SK-N-SH treated with all-trans-retinoic acid at 6 μM for 48 hours (cell line): ENCODE results near the gene MAML3.

ENCODE experiments used
- ATAC-seq: fragments of 200-7000 bp; cut with Tn5 transposase; 3 replicates; pipeline ENCODE4 v1.9.1; 2020; ENCODE audit warnings: mild to moderate bottlenecking, moderate library complexity
- BACH2 ChIP-seq: fragments of 250-450 bp; sonication (Bioruptor Pico); IDR thresholded peaks from 2 replicates; pipeline ENCODE4 v1.9.0; 2021; ENCODE audit warnings: mild to moderate bottlenecking, borderline replicate concordance
- CREB5 ChIP-seq: fragments of 250-450 bp; sonication (Bioruptor Pico); IDR thresholded peaks from 2 replicates; pipeline ENCODE4 v1.5.1; 2020; ENCODE audit warnings: low read depth, mild to moderate bottlenecking, moderate library complexity
- CSDC2 ChIP-seq: fragments of 250-450 bp; sonication (Bioruptor Pico); IDR thresholded peaks from 2 replicates; pipeline ENCODE4 v1.5.0; 2020; ENCODE audit warnings: mild to moderate bottlenecking, moderate library complexity
- ESRRG ChIP-seq: fragments of 250-450 bp; sonication (Bioruptor Pico); IDR thresholded peaks from 2 replicates; pipeline ENCODE4 v1.6.1; 2021; ENCODE audit warnings: mild to moderate bottlenecking
- GLIS3 ChIP-seq: fragments of 250-450 bp; sonication (Bioruptor Pico); IDR thresholded peaks from 2 replicates; pipeline ENCODE4 v1.5.0; 2020; ENCODE audit warnings: mild to moderate bottlenecking, moderate library complexity
- OSR1 ChIP-seq: fragments of 250-450 bp; sonication (Bioruptor Pico); IDR thresholded peaks from 2 replicates; pipeline ENCODE4 v1.8.0; 2022; ENCODE audit warnings: moderate library complexity, mild to moderate bottlenecking, inconsistent platforms
- RARB ChIP-seq: fragments of 250-450 bp; sonication (Bioruptor Pico); IDR thresholded peaks from 2 replicates; pipeline ENCODE4 v1.8.0; 2021; ENCODE audit warnings: mild to moderate bottlenecking, moderate library complexity
- SNAI2 ChIP-seq: fragments of 250-450 bp; sonication (Bioruptor Pico); IDR thresholded peaks from 2 replicates; pipeline ENCODE4 v1.5.0; 2020; ENCODE audit warnings: mild to moderate bottlenecking, moderate library complexity
- TCF4 ChIP-seq: fragments of 250-450 bp; sonication (Bioruptor Pico); IDR thresholded peaks from 2 replicates; pipeline ENCODE4 v1.8.0; 2021; ENCODE audit warnings: mild to moderate bottlenecking, moderate library complexity, borderline replicate concordance
- TOX ChIP-seq: fragments of 250-450 bp; sonication (Bioruptor Pico); IDR thresholded peaks from 2 replicates; pipeline ENCODE4 v1.8.0; 2021; ENCODE audit warnings: mild to moderate bottlenecking, moderate library complexity, borderline replicate concordance
- ZC3H10 ChIP-seq: fragments of 250-450 bp; sonication (Bioruptor Pico); IDR thresholded peaks from 2 replicates; pipeline ENCODE4 v1.5.1; 2021; ENCODE audit warnings: mild to moderate bottlenecking, moderate library complexity
- ZFP3 ChIP-seq: fragments of 250-450 bp; sonication (Bioruptor Pico); IDR thresholded peaks from 2 replicates; pipeline ENCODE4 v1.5.0; 2020; ENCODE audit warnings: mild to moderate bottlenecking, moderate library complexity
- ZFP30 ChIP-seq: fragments of 450-650 bp; formaldehyde crosslinking; IDR thresholded peaks from 2 replicates; pipeline ENCODE4 v1.5.0; 2022; ENCODE audit warnings: mild to moderate bottlenecking, moderate library complexity
- ZNF565 ChIP-seq: fragments of 450-650 bp; formaldehyde crosslinking; conservative IDR thresholded peaks from 2 replicates; pipeline ENCODE4 v1.5.0; 2020; ENCODE audit warnings: low read depth, mild to moderate bottlenecking, moderate library complexity
- ZNF8 ChIP-seq: fragments of 450-650 bp; formaldehyde crosslinking; IDR thresholded peaks from 2 replicates; pipeline ENCODE4 v1.5.0; 2020; ENCODE audit warnings: mild to moderate bottlenecking, moderate library complexity
- TF ChIP-seq, protein P1 (sequence below): fragments of 250-450 bp; sonication (Bioruptor Pico); IDR thresholded peaks from 2 replicates; pipeline ENCODE4 v1.8.0; 2020; ENCODE audit warnings: mild to moderate bottlenecking, moderate library complexity, borderline replicate concordance
- TF ChIP-seq, protein P2 (sequence below): fragments of 250-450 bp; sonication (Bioruptor Pico); IDR thresholded peaks from 2 replicates; pipeline ENCODE4 v1.8.0; 2021; ENCODE audit warnings: low read depth, mild to moderate bottlenecking, moderate library complexity, borderline replicate concordance
- TF ChIP-seq, protein P3 (sequence below): fragments of 250-450 bp; sonication (Bioruptor Pico); IDR thresholded peaks from 2 replicates; pipeline ENCODE4 v1.5.0; 2020; ENCODE audit warnings: mild to moderate bottlenecking, moderate library complexity

Gene MAML3

DNA sequence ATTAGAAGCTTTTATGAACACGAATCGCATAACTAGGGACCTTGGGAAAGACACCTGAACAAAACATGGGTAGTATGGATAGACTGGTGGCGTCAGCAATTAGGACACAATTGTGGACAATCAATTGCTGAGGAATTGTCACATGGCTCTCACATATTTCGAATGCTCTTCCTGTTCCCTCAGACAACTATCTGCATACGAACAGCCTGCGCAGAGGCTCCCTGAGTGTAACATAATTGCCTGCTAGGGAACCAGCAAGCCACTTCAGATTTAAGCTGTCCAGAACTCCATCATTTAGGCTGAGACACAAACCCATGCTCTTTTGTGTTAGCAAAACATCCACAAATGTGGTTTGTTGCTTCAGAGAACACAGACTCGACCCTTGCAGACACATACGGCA, 327.6 kb downstream of the MAML3 start:
- no peak for ATAC-seq
- TF ChIP-seq OSR1 (CRISPR knock-in tag) (no peak), GLIS3 (CRISPR knock-in tag) (no peak), ZNF8 (CRISPR knock-in tag) (no peak), ZFP3 (no peak), CREB5 (CRISPR knock-in tag) (no peak), TOX (CRISPR knock-in tag) (no peak), SNAI2 (CRISPR knock-in tag) (no peak), BACH2 (CRISPR knock-in tag) (no peak), ZC3H10 (no peak), ZNF565 (CRISPR knock-in tag) (no peak)
- TF ChIP-seq, protein P1, sequence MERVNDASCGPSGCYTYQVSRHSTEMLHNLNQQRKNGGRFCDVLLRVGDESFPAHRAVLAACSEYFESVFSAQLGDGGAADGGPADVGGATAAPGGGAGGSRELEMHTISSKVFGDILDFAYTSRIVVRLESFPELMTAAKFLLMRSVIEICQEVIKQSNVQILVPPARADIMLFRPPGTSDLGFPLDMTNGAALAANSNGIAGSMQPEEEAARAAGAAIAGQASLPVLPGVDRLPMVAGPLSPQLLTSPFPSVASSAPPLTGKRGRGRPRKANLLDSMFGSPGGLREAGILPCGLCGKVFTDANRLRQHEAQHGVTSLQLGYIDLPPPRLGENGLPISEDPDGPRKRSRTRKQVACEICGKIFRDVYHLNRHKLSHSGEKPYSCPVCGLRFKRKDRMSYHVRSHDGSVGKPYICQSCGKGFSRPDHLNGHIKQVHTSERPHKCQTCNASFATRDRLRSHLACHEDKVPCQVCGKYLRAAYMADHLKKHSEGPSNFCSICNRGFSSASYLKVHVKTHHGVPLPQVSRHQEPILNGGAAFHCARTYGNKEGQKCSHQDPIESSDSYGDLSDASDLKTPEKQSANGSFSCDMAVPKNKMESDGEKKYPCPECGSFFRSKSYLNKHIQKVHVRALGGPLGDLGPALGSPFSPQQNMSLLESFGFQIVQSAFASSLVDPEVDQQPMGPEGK (CRISPR knock-in tag): no peak
- TF ChIP-seq, protein P2, sequence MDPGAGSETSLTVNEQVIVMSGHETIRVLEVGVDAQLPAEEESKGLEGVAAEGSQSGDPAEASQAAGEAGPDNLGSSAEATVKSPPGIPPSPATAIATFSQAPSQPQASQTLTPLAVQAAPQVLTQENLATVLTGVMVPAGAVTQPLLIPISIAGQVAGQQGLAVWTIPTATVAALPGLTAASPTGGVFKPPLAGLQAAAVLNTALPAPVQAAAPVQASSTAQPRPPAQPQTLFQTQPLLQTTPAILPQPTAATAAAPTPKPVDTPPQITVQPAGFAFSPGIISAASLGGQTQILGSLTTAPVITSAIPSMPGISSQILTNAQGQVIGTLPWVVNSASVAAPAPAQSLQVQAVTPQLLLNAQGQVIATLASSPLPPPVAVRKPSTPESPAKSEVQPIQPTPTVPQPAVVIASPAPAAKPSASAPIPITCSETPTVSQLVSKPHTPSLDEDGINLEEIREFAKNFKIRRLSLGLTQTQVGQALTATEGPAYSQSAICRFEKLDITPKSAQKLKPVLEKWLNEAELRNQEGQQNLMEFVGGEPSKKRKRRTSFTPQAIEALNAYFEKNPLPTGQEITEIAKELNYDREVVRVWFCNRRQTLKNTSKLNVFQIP (CRISPR knock-in tag): no peak
- TF ChIP-seq, all 23 proteins: peak for 0

DNA sequence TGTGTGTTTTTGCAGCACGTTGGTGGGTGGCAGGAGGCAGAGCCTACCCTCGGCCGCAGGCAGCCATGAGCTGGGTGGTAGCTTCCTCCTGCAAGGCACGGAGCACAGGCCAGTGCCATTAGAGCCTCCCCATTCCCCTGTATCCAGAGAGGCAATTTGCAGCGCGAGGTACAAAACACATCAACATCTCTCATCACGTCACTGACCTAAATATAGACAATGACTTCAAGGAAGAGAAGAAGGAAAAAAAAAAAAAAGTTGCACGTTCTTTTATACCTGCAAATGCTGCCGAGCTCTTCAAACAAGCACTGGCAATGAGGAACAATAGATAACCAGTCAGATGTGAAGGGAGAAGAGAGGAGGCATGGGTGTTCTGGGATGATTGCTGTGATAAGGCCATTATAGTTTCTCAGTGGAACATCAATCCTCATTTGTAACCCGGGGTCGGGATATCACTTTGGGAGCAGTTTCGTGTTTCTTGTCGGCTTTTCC, 328.4 kb downstream of the MAML3 start:
- TF ChIP-seq RARB (CRISPR knock-in tag) (no peak), ZFP3 (no peak), ZNF565 (CRISPR knock-in tag) (no peak), TCF4 (CRISPR knock-in tag) (no peak), OSR1 (CRISPR knock-in tag) (no peak), ESRRG (CRISPR knock-in tag) (no peak), TOX (CRISPR knock-in tag) (no peak)
- TF ChIP-seq, protein P1 (CRISPR knock-in tag): no peak
- TF ChIP-seq, protein P3, sequence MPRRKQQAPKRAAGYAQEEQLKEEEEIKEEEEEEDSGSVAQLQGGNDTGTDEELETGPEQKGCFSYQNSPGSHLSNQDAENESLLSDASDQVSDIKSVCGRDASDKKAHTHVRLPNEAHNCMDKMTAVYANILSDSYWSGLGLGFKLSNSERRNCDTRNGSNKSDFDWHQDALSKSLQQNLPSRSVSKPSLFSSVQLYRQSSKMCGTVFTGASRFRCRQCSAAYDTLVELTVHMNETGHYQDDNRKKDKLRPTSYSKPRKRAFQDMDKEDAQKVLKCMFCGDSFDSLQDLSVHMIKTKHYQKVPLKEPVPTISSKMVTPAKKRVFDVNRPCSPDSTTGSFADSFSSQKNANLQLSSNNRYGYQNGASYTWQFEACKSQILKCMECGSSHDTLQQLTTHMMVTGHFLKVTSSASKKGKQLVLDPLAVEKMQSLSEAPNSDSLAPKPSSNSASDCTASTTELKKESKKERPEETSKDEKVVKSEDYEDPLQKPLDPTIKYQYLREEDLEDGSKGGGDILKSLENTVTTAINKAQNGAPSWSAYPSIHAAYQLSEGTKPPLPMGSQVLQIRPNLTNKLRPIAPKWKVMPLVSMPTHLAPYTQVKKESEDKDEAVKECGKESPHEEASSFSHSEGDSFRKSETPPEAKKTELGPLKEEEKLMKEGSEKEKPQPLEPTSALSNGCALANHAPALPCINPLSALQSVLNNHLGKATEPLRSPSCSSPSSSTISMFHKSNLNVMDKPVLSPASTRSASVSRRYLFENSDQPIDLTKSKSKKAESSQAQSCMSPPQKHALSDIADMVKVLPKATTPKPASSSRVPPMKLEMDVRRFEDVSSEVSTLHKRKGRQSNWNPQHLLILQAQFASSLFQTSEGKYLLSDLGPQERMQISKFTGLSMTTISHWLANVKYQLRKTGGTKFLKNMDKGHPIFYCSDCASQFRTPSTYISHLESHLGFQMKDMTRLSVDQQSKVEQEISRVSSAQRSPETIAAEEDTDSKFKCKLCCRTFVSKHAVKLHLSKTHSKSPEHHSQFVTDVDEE (CRISPR knock-in tag): no peak
- TF ChIP-seq, protein P2 (CRISPR knock-in tag): no peak
- no peak; the same call in 2 of the 3 replicates for ATAC-seq

DNA sequence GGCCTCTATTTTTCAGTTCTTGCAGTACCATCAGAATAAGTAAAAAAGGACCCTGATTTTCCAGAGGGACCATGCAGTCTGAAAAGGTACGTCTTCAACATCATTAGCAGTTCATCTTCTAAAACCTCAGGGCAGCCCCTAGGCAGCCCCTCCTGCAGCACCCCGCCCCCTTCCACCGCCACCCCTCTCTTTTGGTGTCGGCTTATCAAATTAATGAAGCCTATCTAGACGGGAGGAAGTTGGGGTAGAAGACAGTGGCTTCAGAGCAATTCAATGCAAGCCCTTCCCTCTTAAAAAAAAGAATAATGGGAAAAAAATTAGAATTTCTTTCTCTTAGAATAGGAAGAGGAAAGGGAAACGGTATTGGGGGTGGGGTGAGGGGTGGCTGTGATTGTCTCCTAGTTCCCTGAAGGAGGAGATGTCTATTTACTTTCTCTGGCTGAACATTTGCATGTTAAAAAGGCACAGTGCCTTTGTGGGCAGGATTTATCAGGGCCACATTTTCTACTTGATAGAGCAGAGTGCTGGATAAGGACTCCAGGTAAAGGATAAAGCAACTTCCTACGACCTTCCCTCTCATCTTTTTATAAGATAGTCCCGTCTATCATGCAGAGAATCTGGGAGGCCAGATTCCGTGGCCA, 329.0 kb downstream of the MAML3 start:
- ATAC-seq: no peak
- TF ChIP-seq CSDC2 (CRISPR knock-in tag): no peak
- TF ChIP-seq ZFP30 (CRISPR knock-in tag): no peak
- TF ChIP-seq, protein P1 (CRISPR knock-in tag): no peak
- no peak for TF ChIP-seq OSR1 (CRISPR knock-in tag)
